Measurements from ENCODE around the gene OR10J4. TPM values are rescaled to one million over a fixed set of nuclear protein-coding genes. Genes with fewer than 3 reads are reported as not detected.

OR10J4 gene
- not detected in 2 replicates for total RNA-seq (2021)
- Bru-seq, nascent RNA = not detected
- BruChase-seq, experiment 1, labeled RNA remaining after a 2-hour chase = not detected
- not detected for BruChase-seq, experiment 2, labeled RNA remaining after a 6-hour chase
- long read RNA-seq = 0 reads

DNA sequence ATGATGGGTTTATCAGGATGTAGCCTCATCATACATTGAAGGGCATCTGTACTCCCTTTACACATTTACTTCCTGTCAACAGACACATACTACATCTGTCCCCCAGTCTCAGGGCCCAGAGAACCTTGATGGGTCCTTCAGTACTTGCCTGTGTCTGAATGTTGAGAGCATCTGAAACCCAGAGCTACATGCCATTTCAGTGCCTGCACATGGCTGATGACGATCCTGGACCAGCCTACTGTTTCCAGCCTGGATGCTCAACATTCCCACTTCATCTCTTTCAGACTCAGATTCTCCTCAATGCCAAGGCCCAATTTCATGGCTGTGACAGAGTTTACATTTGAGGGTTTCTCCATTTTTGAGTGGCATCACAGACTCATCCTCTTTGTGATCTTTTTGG, at the start of gene OR10J4:
OR10J4 (plus strand) TSS at position 301 of the 400 bp plus-strand sequence.
- Histone ChIP-seq H3K9me2 (ENCODE audit: insufficient read depth) (no peaks in the 10 kb centered on the region), H3K27ac (no peak within 1 kb of the TSS), H3K4me2 (no peak within 1 kb of the TSS), H3K36me3 (ENCODE audit: low read depth) (no peaks in the 10 kb centered on the region), H3K79me2 (ENCODE audit: low read depth) (no peaks in the 10 kb centered on the region), H4K20me1 (ENCODE audit: insufficient read depth) (no peaks in the 10 kb centered on the region), H3F3A (ENCODE audit: insufficient read depth, low read depth) (no peaks in the 10 kb centered on the region), H3K9me3 (ENCODE audit: insufficient read depth, low read depth) (no peaks in the 10 kb centered on the region), H2AFZ (no peak within 1 kb of the TSS), H3K4me3 (no peak within 1 kb of the TSS), H3K4me1 (replicated peaks; ENCODE audit: insufficient read depth) (no peaks in the 10 kb centered on the region), H3K27me3 (ENCODE audit: insufficient read depth, low read depth) (peaks cover 21% of the 10 kb centered on the region)
- TF ChIP-seq, protein P1, sequence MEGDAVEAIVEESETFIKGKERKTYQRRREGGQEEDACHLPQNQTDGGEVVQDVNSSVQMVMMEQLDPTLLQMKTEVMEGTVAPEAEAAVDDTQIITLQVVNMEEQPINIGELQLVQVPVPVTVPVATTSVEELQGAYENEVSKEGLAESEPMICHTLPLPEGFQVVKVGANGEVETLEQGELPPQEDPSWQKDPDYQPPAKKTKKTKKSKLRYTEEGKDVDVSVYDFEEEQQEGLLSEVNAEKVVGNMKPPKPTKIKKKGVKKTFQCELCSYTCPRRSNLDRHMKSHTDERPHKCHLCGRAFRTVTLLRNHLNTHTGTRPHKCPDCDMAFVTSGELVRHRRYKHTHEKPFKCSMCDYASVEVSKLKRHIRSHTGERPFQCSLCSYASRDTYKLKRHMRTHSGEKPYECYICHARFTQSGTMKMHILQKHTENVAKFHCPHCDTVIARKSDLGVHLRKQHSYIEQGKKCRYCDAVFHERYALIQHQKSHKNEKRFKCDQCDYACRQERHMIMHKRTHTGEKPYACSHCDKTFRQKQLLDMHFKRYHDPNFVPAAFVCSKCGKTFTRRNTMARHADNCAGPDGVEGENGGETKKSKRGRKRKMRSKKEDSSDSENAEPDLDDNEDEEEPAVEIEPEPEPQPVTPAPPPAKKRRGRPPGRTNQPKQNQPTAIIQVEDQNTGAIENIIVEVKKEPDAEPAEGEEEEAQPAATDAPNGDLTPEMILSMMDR (conservative IDR thresholded peaks at IDR 0.05) = no peak
- TF ChIP-seq EZH2 (IDR thresholded peaks at IDR 0.05; ENCODE audit: low read depth) = no peak
- intact Hi-C loops (cut with micrococcal nuclease; ENCODE audit: unreplicated experiment) = no loop called here
- no peak for DNase-seq
- BruUV-seq (replicated peaks) = no TSS peak
- CTCF ChIA-PET = no interaction called here
- POLR2A ChIA-PET (ENCODE audit: unreplicated experiment) = no interaction called here

DNA sequence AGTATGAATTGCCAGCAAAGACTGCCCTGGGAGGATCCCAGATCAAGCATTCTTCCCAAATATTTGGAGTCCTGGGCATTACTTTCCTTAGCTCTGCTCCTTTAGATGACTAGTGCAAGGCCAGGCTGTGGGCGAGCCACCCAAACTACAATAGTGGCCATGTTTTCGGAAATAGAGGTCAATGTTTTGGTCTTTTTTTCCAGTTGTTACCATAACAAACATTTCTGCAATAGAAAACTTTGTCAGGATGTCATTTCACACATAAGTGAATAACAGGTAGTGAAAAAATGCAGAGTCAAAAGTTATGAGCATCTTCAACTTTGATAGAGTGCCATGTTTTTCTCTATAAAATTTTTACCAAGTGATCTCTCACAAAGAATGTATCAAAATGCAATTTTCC, 25.2 kb upstream of the OR10J4 start:
- Histone ChIP-seq H3K4me2 (no peak overlapping the region), H3K27me3 (ENCODE audit: insufficient read depth, low read depth) (no peaks in the 10 kb centered on the region), H3K9me3 (ENCODE audit: insufficient read depth, low read depth) (no peaks in the 10 kb centered on the region), H3K36me3 (ENCODE audit: low read depth) (no peaks in the 10 kb centered on the region), H3K4me1 (replicated peaks; ENCODE audit: insufficient read depth) (no peaks in the 10 kb centered on the region), H3F3A (ENCODE audit: insufficient read depth, low read depth) (no peaks in the 10 kb centered on the region), H4K20me1 (ENCODE audit: insufficient read depth) (no peaks in the 10 kb centered on the region), H2AFZ (no peak overlapping the region), H3K79me2 (ENCODE audit: low read depth) (no peaks in the 10 kb centered on the region), H3K9me2 (ENCODE audit: insufficient read depth) (no peaks in the 10 kb centered on the region), H3K27ac (no peak overlapping the region), H3K4me3 (no peak overlapping the region)
- CTCF ChIA-PET = no interaction called here
- TF ChIP-seq, protein P1 (conservative IDR thresholded peaks at IDR 0.05) = no peak
- TF ChIP-seq EZH2 (IDR thresholded peaks at IDR 0.05; ENCODE audit: low read depth) = no peak
- intact Hi-C loops (cut with micrococcal nuclease; ENCODE audit: unreplicated experiment) = no loop called here
- POLR2A ChIA-PET (ENCODE audit: unreplicated experiment) = no interaction called here
- BruUV-seq (replicated peaks) = no TSS peak
- DNase-seq = no peak

DNA sequence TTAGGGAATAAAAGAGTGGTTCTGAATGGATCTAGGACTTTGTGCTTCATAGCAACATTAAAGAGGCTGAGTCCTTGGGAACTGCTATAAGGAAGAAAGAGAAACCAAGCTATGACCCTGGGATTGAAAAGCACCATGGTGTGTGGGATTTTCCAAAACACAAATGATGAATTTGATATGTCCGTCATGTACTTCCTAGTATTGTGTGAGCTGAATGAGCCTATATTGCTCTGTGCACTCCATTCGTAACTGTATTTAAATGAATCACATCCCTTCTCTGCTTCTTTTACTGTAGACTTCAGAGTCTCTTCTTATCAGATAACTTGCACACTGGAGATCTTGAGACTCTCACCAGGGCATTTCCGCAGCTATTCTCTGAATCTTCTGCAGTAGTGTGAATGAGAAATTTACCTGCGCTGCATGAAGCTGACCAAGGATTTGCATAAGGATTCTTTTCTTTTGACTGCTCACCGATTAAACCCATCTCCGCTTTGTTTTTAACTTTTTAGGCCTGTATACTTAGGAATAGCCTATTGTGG, 23.1 kb upstream of the OR10J4 start:
- no peaks in the 10 kb centered on the region for H4K20me1 ChIP-seq (ENCODE audit: insufficient read depth)
- no peaks in the 10 kb centered on the region for H3K36me3 ChIP-seq (ENCODE audit: low read depth)
- H3F3A ChIP-seq (ENCODE audit: insufficient read depth, low read depth) = no peaks in the 10 kb centered on the region
- intact Hi-C loops (cut with micrococcal nuclease; ENCODE audit: unreplicated experiment) = no loop called here
- no peaks in the 10 kb centered on the region for H3K9me2 ChIP-seq (ENCODE audit: insufficient read depth)
- H3K27me3 ChIP-seq (ENCODE audit: insufficient read depth, low read depth) = no peaks in the 10 kb centered on the region
- BruUV-seq (replicated peaks) = no TSS peak
- H2AFZ ChIP-seq = no peak overlapping the region
- H3K4me2 ChIP-seq = no peak overlapping the region
- TF ChIP-seq EZH2 (IDR thresholded peaks at IDR 0.05; ENCODE audit: low read depth) = no peak
- TF ChIP-seq, protein P1 (conservative IDR thresholded peaks at IDR 0.05) = no peak
- no peaks in the 10 kb centered on the region for H3K79me2 ChIP-seq (ENCODE audit: low read depth)
- H3K27ac ChIP-seq = no peak overlapping the region
- no peaks in the 10 kb centered on the region for H3K4me1 ChIP-seq (replicated peaks; ENCODE audit: insufficient read depth)
- H3K9me3 ChIP-seq (ENCODE audit: insufficient read depth, low read depth) = no peaks in the 10 kb centered on the region
- POLR2A ChIA-PET (ENCODE audit: unreplicated experiment) = no interaction called here
- DNase-seq = no peak
- CTCF ChIA-PET = no interaction called here
- H3K4me3 ChIP-seq = no peak overlapping the region

Measured in PC-9 (cell line).